Measurements from ENCODE around the gene LHX2. TPM values are rescaled to one million over a fixed set of nuclear protein-coding genes. Genes with fewer than 3 reads are reported as not detected.

The LHX2 gene, protein sequence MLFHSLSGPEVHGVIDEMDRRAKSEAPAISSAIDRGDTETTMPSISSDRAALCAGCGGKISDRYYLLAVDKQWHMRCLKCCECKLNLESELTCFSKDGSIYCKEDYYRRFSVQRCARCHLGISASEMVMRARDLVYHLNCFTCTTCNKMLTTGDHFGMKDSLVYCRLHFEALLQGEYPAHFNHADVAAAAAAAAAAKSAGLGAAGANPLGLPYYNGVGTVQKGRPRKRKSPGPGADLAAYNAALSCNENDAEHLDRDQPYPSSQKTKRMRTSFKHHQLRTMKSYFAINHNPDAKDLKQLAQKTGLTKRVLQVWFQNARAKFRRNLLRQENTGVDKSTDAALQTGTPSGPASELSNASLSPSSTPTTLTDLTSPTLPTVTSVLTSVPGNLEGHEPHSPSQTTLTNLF
- total RNA-seq (2021), result 0.17 and 0.26 TPM in 2 replicates
- Bru-seq, nascent RNA, result percentile 12 among the genes with signal in this experiment
- BruChase-seq, experiment 1, labeled RNA remaining after a 2-hour chase, result percentile 13 among the genes with signal in this experiment
- BruChase-seq, experiment 2, labeled RNA remaining after a 6-hour chase, result percentile 7 among the genes with signal in this experiment
- long read RNA-seq, result 0 reads

DNA sequence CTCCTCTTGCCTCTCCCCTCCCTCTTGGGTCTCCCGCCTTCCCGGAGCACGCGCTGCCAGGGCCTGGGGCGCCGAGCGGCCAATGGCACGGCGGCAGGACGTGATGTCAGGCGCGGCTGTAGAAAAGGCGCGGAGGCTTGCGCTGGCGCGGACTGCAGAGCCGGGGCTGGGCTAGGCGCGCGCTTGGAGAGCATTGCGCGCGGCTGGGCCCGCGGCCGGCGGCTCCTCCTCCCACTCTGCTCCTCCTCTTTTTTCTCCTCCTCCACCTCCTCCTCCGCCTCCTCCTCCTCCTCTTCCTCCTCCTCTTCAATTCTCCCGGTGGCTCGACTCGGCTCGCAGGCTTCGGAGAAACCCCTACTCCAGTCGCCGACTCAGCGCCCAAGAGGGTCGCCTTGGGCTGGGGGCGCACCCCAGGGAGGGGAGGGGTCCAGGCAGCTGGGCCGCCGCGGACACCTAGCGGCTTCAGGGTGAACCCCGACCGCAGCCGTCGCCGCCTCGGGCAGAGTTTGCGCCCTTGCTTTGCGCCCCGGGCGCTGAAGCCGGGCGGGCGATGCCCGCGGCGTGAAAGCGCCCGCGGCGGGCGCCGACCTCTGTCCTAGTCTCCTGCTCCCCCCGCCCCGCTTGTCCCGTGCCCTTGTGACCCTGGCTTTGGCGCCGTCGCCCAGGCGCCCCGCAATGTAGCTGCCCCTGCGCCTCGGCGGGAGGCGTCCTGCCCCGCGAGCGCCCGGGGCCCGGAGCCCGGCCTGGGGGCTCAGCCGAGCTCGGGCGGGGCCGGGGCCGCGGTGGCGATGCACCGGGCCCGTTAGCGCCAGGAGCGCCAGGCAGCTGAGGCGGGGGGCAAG, at the start of gene LHX2:
Gene LHX2 (plus strand): TSS at position 309 of the 842 bp plus-strand sequence. CDS start 581 bp downstream, outside the sequence.
- CTCF ChIA-PET, result no interaction called here
- peak; percentile 90 for DNase-seq (ENCODE audit: low spot score)
- intact Hi-C loops (cut with micrococcal nuclease; ENCODE audit: unreplicated experiment), result loop anchor here (10.0 kb wide), 1 partner anchor 467 kb away; no protein-coding TSS in a partner anchor

DNA sequence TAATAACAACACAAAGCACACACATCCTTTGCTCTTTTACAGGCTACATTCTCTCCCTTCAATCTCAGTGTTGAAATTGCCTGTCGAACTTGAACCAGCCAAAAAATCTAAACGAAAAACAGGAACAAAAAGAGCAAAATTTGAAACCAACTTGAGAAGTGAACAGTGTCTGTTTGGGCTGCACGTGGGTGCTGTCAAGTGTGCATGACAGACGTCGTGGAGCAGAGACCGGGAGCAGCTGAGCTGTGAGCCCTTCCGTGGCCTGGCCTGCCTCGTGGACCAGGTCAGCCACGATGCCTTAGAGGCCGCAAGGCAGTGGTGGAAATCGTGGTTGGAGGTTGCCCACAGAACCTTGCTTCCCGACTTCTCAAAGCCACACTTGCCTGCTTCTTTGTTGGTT, 46.8 kb upstream of the LHX2 start:
- no peaks in the 10 kb centered on the region for H3K4me1 ChIP-seq (ENCODE audit: insufficient read depth, low read length, poor library complexity, severe bottlenecking)
- H3K4me3 ChIP-seq (ENCODE audit: low read depth, low read length, poor library complexity, severe bottlenecking), result no peak overlapping the region
- H3K36me3 ChIP-seq (ENCODE audit: insufficient read depth, low read length, poor library complexity, severe bottlenecking), result no peaks in the 10 kb centered on the region
- intact Hi-C loops (cut with micrococcal nuclease; ENCODE audit: unreplicated experiment), result no loop called here
- ChIA-PET POLR2A (ENCODE audit: low non-redundant PET) (no interaction called here), CTCF (no interaction called here)
- peaks cover 6% of the 10 kb centered on the region for H3K27me3 ChIP-seq (replicated peaks; ENCODE audit: insufficient read depth, low read depth, low read length, poor library complexity)
- no peaks in the 10 kb centered on the region for H3K9me3 ChIP-seq (ENCODE audit: low read depth, low read length, poor library complexity, severe bottlenecking)
- no peak overlapping the region for H3K27ac ChIP-seq (ENCODE audit: low read depth, low read length, poor library complexity, severe bottlenecking)
- no peak for TF ChIP-seq EZH2 (IDR thresholded peaks at IDR 0.05; ENCODE audit: borderline replicate concordance, low read depth, low read length, poor library complexity, severe bottlenecking)
- TF ChIP-seq, protein P1, sequence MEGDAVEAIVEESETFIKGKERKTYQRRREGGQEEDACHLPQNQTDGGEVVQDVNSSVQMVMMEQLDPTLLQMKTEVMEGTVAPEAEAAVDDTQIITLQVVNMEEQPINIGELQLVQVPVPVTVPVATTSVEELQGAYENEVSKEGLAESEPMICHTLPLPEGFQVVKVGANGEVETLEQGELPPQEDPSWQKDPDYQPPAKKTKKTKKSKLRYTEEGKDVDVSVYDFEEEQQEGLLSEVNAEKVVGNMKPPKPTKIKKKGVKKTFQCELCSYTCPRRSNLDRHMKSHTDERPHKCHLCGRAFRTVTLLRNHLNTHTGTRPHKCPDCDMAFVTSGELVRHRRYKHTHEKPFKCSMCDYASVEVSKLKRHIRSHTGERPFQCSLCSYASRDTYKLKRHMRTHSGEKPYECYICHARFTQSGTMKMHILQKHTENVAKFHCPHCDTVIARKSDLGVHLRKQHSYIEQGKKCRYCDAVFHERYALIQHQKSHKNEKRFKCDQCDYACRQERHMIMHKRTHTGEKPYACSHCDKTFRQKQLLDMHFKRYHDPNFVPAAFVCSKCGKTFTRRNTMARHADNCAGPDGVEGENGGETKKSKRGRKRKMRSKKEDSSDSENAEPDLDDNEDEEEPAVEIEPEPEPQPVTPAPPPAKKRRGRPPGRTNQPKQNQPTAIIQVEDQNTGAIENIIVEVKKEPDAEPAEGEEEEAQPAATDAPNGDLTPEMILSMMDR (conservative IDR thresholded peaks at IDR 0.05; ENCODE audit: low read depth, low read length), result no peak
- no TSS peak for BruUV-seq (replicated peaks)
- no peak for DNase-seq (ENCODE audit: low spot score)

More for the DNA sequence above, at the start of gene LHX2:
- no peaks in the 10 kb centered on the region for H3K36me3 ChIP-seq (ENCODE audit: insufficient read depth, low read length, poor library complexity, severe bottlenecking)
- POLR2A ChIA-PET (ENCODE audit: low non-redundant PET), result no interaction called here
- H3K27me3 ChIP-seq (replicated peaks; ENCODE audit: insufficient read depth, low read depth, low read length, poor library complexity), result peaks cover 98% of the 10 kb centered on the region
- peaks cover 4% of the 10 kb centered on the region for H3K4me1 ChIP-seq (ENCODE audit: insufficient read depth, low read length, poor library complexity, severe bottlenecking)
- no peak for TF ChIP-seq EZH2 (IDR thresholded peaks at IDR 0.05; ENCODE audit: borderline replicate concordance, low read depth, low read length, poor library complexity, severe bottlenecking)
- TF ChIP-seq, protein P1 (conservative IDR thresholded peaks at IDR 0.05; ENCODE audit: low read depth, low read length), result no peak
- H3K4me3 ChIP-seq (ENCODE audit: low read depth, low read length, poor library complexity, severe bottlenecking), result peak within 1 kb of the TSS; percentile 26
- H3K9me3 ChIP-seq (ENCODE audit: low read depth, low read length, poor library complexity, severe bottlenecking), result no peaks in the 10 kb centered on the region
- no peak within 1 kb of the TSS for H3K27ac ChIP-seq (ENCODE audit: low read depth, low read length, poor library complexity, severe bottlenecking)
- no TSS peak for BruUV-seq (replicated peaks)

DNA sequence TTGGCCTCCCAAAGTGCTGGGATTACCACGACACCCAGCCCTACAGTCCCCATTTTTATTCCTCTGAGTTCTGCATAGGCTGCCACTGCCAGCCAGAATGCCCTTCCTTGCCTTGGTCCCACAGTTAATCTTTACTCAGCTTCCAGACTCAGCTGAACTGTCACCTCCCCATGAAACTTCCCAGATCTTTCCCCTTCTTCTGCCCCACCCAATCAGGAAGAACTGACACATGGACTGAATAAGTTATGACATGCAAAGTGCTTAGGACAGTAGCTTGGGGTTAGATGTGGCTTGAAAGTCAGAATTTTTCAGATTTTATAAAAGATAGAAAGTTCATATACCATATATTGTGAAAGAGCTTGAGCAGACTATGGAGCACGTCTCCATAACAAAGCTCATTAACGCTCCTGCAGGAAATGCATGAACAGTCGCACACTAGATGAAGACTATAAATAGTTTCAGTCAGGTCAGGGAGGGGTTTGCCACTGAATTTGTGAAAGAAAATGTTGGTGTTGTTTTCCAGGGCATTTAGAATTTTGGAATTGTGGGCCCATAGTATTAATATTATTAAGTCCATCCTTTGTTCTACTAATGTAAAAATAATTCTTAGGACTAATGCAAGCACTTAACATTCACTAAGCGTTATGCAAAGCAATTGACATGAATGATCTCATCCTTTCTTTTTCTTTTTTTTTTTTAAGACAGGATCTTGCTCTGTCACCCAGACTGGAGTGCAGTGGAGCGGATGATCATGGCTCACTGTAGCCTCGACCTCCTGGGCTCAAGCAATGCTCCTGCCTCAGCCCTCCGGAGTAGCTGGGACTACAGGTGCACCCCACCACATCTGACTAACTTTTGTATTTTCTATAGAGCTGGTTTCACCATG, 45.5 kb upstream of the LHX2 start:
- Histone ChIP-seq H3K4me1 (ENCODE audit: insufficient read depth, low read length, poor library complexity, severe bottlenecking) (no peaks in the 10 kb centered on the region), H3K36me3 (ENCODE audit: insufficient read depth, low read length, poor library complexity, severe bottlenecking) (no peaks in the 10 kb centered on the region), H3K27me3 (replicated peaks; ENCODE audit: insufficient read depth, low read depth, low read length, poor library complexity) (peaks cover 4% of the 10 kb centered on the region), H3K27ac (ENCODE audit: low read depth, low read length, poor library complexity, severe bottlenecking) (no peak overlapping the region), H3K9me3 (ENCODE audit: low read depth, low read length, poor library complexity, severe bottlenecking) (no peaks in the 10 kb centered on the region), H3K4me3 (ENCODE audit: low read depth, low read length, poor library complexity, severe bottlenecking) (no peak overlapping the region)
- ChIA-PET POLR2A (ENCODE audit: low non-redundant PET) (no interaction called here), CTCF (no interaction called here)
- no TSS peak for BruUV-seq (replicated peaks)
- no peak for DNase-seq (ENCODE audit: low spot score)
- no peak for TF ChIP-seq EZH2 (IDR thresholded peaks at IDR 0.05; ENCODE audit: borderline replicate concordance, low read depth, low read length, poor library complexity, severe bottlenecking)
- intact Hi-C loops (cut with micrococcal nuclease; ENCODE audit: unreplicated experiment), result no loop called here
